Body of pancreas (tissue), 4 donors: ENCODE results near the gene RGS13. TPM values are rescaled to one million over a fixed set of nuclear protein-coding genes. Genes with fewer than 3 reads are reported as not detected.

ENCODE experiments used
- ATAC-seq: fragments of 150-250 bp; one replicate; pipeline ENCODE4 v1.9.1; 2016
- DNase-seq, 4 donors: peaks; one replicate each; pipeline ENCODE4 v3.0.0-alpha.2; 2019
- H3K27ac ChIP-seq, 4 donors: fragments of 200-600 bp; sonication (generic); 1 replicate in 3 of 4; 2 replicates in 1 of 4; pipeline versions ENCODE4 v1.5.1 to v1.6.1; 2016 to 2019; ENCODE audit warnings: mild to moderate bottlenecking in 1 of 4, mixed read lengths in 1 of 4, moderate library complexity in 1 of 4
- H3K27me3 ChIP-seq, 2 donors: fragments of 200-600 bp; sonication (generic); one replicate each; pipeline ENCODE4 v1.6.0; 2016; ENCODE audit warnings: mild to moderate bottlenecking in 1 of 2
- H3K36me3 ChIP-seq, 2 donors: fragments of 200-600 bp; sonication (generic); replicated peaks in 1 of 2; 2 replicates each; pipeline ENCODE4 v1.5.1; 2016; ENCODE audit warnings: low read depth in 2 of 2; ENCODE audit not compliant: insufficient read depth in 1 of 2
- H3K4me1 ChIP-seq: fragments of 200-600 bp; sonication (generic); one replicate; pipeline ENCODE4 v1.6.0; 2016
- H3K4me3 ChIP-seq, 2 donors: fragments of 200-600 bp; sonication (generic); 1 replicate in 1 of 2; 2 replicates in 1 of 2; pipeline ENCODE4 v1.5.1; 2016 to 2019
- H3K9me3 ChIP-seq, 3 donors: fragments of 200-600 bp; sonication (generic); 1 replicate in 2 of 3; 2 replicates in 1 of 3; pipeline ENCODE4 v1.5.1; 2016
- POLR2A ChIP-seq, 3 donors: fragments of 450-650 bp; IDR thresholded peaks; one replicate each; pipeline ENCODE4 v1.6.1; 2016; ENCODE audit warnings: antibody characterized with exemption in 3 of 3, mild to moderate bottlenecking in 2 of 3
- WGBS, 2 donors: methylation state at CpG; one replicate each; pipeline ENCODE4 v1.1.5; 2017; 5-methylcytosine and 5-hydroxymethylcytosine counted together
- intact Hi-C: fragments of 100-400 bp; cut with DNase I; formaldehyde crosslinking; loops from one replicate; pipeline ENCODE4 v1.15.1; 2023
- total RNA-seq, 2 donors: library from RNA; depleted of rRNA; stranded (reverse); fragments of >200 nt; gene quantifications; one replicate each; pipeline ENCODE4 v1.1.0, GENCODE V29; 2016
- TF ChIP-seq, protein P1 (sequence below), 7 experiments: fragments of 450-650 bp in 4 of 7; fragments of 200-600 bp in 3 of 7; sonication (generic) in 3 of 7; IDR thresholded peaks; one replicate each; pipeline ENCODE4 v1.5.1; 2016 to 2019; ENCODE audit warnings: antibody characterized with exemption in 7 of 7

Gene RGS13, protein sequence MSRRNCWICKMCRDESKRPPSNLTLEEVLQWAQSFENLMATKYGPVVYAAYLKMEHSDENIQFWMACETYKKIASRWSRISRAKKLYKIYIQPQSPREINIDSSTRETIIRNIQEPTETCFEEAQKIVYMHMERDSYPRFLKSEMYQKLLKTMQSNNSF
- 1 to 10 TPM in 1 of 2 donors, not detected in 1; 4.9 TPM for total RNA-seq

GRCh38 chr1:192635939-192636338, at the start of gene RGS13:
Gene RGS13, plus strand, starts transcription at chr1:192636147. Its CDS starts 8,188 bp downstream, at chr1:192644335.
- Histone ChIP-seq H3K36me3 (no peaks in the 10 kb centered on the region), H3K4me1 (peaks cover 6% of the 10 kb centered on the region), H3K27ac (no peak within 1 kb of the TSS), H3K4me3 (no peak within 1 kb of the TSS), H3K27me3 (no peaks in the 10 kb centered on the region), H3K9me3 (no peaks in the 10 kb centered on the region)
- TF ChIP-seq, protein P1, sequence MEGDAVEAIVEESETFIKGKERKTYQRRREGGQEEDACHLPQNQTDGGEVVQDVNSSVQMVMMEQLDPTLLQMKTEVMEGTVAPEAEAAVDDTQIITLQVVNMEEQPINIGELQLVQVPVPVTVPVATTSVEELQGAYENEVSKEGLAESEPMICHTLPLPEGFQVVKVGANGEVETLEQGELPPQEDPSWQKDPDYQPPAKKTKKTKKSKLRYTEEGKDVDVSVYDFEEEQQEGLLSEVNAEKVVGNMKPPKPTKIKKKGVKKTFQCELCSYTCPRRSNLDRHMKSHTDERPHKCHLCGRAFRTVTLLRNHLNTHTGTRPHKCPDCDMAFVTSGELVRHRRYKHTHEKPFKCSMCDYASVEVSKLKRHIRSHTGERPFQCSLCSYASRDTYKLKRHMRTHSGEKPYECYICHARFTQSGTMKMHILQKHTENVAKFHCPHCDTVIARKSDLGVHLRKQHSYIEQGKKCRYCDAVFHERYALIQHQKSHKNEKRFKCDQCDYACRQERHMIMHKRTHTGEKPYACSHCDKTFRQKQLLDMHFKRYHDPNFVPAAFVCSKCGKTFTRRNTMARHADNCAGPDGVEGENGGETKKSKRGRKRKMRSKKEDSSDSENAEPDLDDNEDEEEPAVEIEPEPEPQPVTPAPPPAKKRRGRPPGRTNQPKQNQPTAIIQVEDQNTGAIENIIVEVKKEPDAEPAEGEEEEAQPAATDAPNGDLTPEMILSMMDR (IDR thresholded peaks at IDR 0.05): no peak
- TF ChIP-seq POLR2A (IDR thresholded peaks at IDR 0.05): no peak
- DNase-seq (no peak), ATAC-seq (no peak)
- intact Hi-C loops: no loop called here
- 75% methylated on average over 4 of the region's 4 CpGs for WGBS, 2 donors

GRCh38 chr1:192587386-192588266, 48.3 kb upstream of the RGS13 start:
- Histone ChIP-seq H3K9me3 (no peaks in the 10 kb centered on the region), H3K27ac (no peak overlapping the region), H3K4me3 (no peak overlapping the region), H3K4me1 (no peaks in the 10 kb centered on the region), H3K36me3 (no peaks in the 10 kb centered on the region), H3K27me3 (no peaks in the 10 kb centered on the region)
- ATAC-seq (no peak), DNase-seq (no peak)
- intact Hi-C loops: no loop called here
- TF ChIP-seq POLR2A (IDR thresholded peaks at IDR 0.05): no peak
- TF ChIP-seq, protein P1 (IDR thresholded peaks at IDR 0.05): no peak
- WGBS, 2 donors: 79 to 81% methylated on average over 5 of the region's 5 CpGs

- intact Hi-C loops: no loop called here
- Histone ChIP-seq H3K36me3 (no peaks in the 10 kb centered on the region), H3K4me3 (no peak overlapping the region), H3K9me3 (no peaks in the 10 kb centered on the region), H3K27me3 (no peaks in the 10 kb centered on the region), H3K27ac (no peak overlapping the region), H3K4me1 (no peaks in the 10 kb centered on the region)
- ATAC-seq: no peak
- 48 to 91% methylated on average over 1 of the region's 1 CpG for WGBS, 2 donors
- DNase-seq: no peak
- no peak for TF ChIP-seq POLR2A (IDR thresholded peaks at IDR 0.05)
- TF ChIP-seq, protein P1 (IDR thresholded peaks at IDR 0.05): no peak
Measured at GRCh38 chr1:192588546-192588945, 47.4 kb upstream of the RGS13 start.

DNA sequence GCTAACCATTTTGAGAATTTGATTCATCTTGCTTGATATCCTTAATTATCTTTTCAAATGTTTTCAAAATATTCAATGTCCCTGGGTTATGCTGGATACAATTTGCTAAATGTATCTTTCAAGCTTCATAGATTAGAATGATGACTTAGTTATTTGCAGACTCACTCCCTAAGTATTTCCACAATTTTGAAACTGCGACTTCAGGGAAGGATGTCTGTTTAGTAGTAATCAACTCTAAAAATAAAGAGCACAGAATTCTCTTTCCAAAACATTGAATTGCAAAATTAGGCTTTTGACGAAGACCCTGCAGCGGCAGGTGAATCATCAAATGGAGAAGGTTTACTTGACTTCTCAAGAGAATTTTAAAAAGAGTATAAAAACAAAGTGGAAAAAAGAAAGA, 46.1 kb upstream of the RGS13 start:
- H3K4me1 ChIP-seq: no peaks in the 10 kb centered on the region
- no peaks in the 10 kb centered on the region for H3K27me3 ChIP-seq
- TF ChIP-seq, protein P1 (IDR thresholded peaks at IDR 0.05): no peak
- TF ChIP-seq POLR2A (IDR thresholded peaks at IDR 0.05): no peak
- H3K4me3 ChIP-seq: no peak overlapping the region
- 63 to 94% methylated on average over 3 of the region's 3 CpGs for WGBS, 2 donors
- intact Hi-C loops: no loop called here
- no peak overlapping the region for H3K27ac ChIP-seq
- H3K9me3 ChIP-seq: no peaks in the 10 kb centered on the region
- H3K36me3 ChIP-seq: no peaks in the 10 kb centered on the region
- ATAC-seq (no peak), DNase-seq (no peak)
